MM.1S (cell line): Measurements from ENCODE around the gene CYP27A1.

Experiments used
- DNase-seq: peaks from one replicate; pipeline ENCODE4 v3.0.0-alpha.2; 2015
- H2AFZ ChIP-seq: fragments of 300-600 bp; sonication (generic); 2 replicates; pipeline ENCODE4 v1.6.0; 2016; ENCODE audit warnings: antibody characterized with exemption, low read length
- H3F3A ChIP-seq: fragments of 300-600 bp; sonication (generic); 2 replicates; pipeline ENCODE4 v1.6.1; 2016; ENCODE audit warnings: mild to moderate bottlenecking, antibody characterized with exemption, low read length, moderate library complexity, mixed read lengths; ENCODE audit not compliant: insufficient read depth
- H3K27ac ChIP-seq: fragments of 300-600 bp; sonication (generic); 2 replicates; pipeline ENCODE4 v1.5.1; 2016; ENCODE audit warnings: mild to moderate bottlenecking, low read length
- H3K27me3 ChIP-seq: fragments of 300-600 bp; sonication (generic); replicated peaks from 2 replicates; pipeline ENCODE4 v1.6.0; 2016; ENCODE audit warnings: low read length; ENCODE audit not compliant: insufficient read depth
- H3K36me3 ChIP-seq: fragments of 300-600 bp; sonication (generic); replicated peaks from 2 replicates; pipeline ENCODE4 v1.6.1; 2016; ENCODE audit warnings: mild to moderate bottlenecking, low read length, mixed read lengths; ENCODE audit not compliant: insufficient read depth
- H3K4me1 ChIP-seq: fragments of 300-600 bp; sonication (generic); 2 replicates; pipeline ENCODE4 v1.6.1; 2016; ENCODE audit warnings: low read length, mixed read lengths
- H3K4me2 ChIP-seq: fragments of 300-600 bp; sonication (generic); 2 replicates; pipeline ENCODE4 v1.6.0; 2016; ENCODE audit warnings: low read depth, low read length
- H3K4me3 ChIP-seq: fragments of 300-600 bp; sonication (generic); 2 replicates; pipeline ENCODE4 v1.5.1; 2016; ENCODE audit warnings: low read length, mixed read lengths
- H3K79me2 ChIP-seq: fragments of 300-600 bp; sonication (generic); 2 replicates; pipeline ENCODE4 v1.6.1; 2016; ENCODE audit warnings: mixed run types, low read length, mixed read lengths
- H3K9ac ChIP-seq: fragments of 300-600 bp; sonication (generic); 2 replicates; pipeline ENCODE4 v1.6.1; 2016; ENCODE audit warnings: low read length, mixed read lengths
- H3K9me2 ChIP-seq: fragments of 300-600 bp; sonication (generic); replicated peaks from 2 replicates; pipeline ENCODE4 v1.6.1; 2016; ENCODE audit warnings: mild to moderate bottlenecking, low read length, mixed read lengths; ENCODE audit not compliant: insufficient read depth
- H3K9me3 ChIP-seq: fragments of 300-600 bp; sonication (generic); replicated peaks from 2 replicates; pipeline ENCODE4 v1.6.1; 2016; ENCODE audit warnings: mild to moderate bottlenecking, low read length, mixed read lengths; ENCODE audit not compliant: insufficient read depth
- H4K20me1 ChIP-seq: fragments of 300-600 bp; sonication (generic); 2 replicates; pipeline ENCODE4 v1.6.1; 2016; ENCODE audit warnings: mild to moderate bottlenecking, low read length, moderate library complexity, mixed read lengths; ENCODE audit not compliant: insufficient read depth
- EZH2 ChIP-seq: fragments of 300-600 bp; sonication (generic); optimal IDR thresholded peaks from 2 replicates; pipeline ENCODE3; 2017; ENCODE audit warnings: low read depth, mild to moderate bottlenecking, antibody characterized with exemption, low read length, mixed read lengths
- EZH2phosphoT487 ChIP-seq: fragments of 300-600 bp; sonication (generic); IDR thresholded peaks from 2 replicates; pipeline ENCODE4 v1.6.1; 2018; ENCODE audit warnings: antibody characterized with exemption, low read length
- TF ChIP-seq, protein P1 (sequence below): fragments of 300-600 bp; sonication (generic); IDR thresholded peaks from 2 replicates; pipeline ENCODE4 v1.5.1; 2016; ENCODE audit warnings: antibody characterized with exemption, low read length, mixed read lengths

CYP27A1 gene

GRCh38 chr2:218805627-218806026 is 23.7 kb downstream of the CYP27A1 start:
- Histone ChIP-seq H3K27ac (no peak overlapping the region), H3K4me1 (no peaks in the 10 kb centered on the region), H3K9me3 (no peaks in the 10 kb centered on the region), H3K9ac (no peak overlapping the region), H3K4me2 (no peak overlapping the region), H3K9me2 (no peaks in the 10 kb centered on the region), H3K36me3 (no peaks in the 10 kb centered on the region), H3K79me2 (no peaks in the 10 kb centered on the region), H4K20me1 (no peaks in the 10 kb centered on the region), H2AFZ (no peak overlapping the region), H3K27me3 (no peaks in the 10 kb centered on the region), H3K4me3 (no peak overlapping the region), H3F3A (no peaks in the 10 kb centered on the region)
- no peak for DNase-seq
- no peak for TF ChIP-seq EZH2
- no peak for TF ChIP-seq EZH2phosphoT487
- TF ChIP-seq, protein P1, sequence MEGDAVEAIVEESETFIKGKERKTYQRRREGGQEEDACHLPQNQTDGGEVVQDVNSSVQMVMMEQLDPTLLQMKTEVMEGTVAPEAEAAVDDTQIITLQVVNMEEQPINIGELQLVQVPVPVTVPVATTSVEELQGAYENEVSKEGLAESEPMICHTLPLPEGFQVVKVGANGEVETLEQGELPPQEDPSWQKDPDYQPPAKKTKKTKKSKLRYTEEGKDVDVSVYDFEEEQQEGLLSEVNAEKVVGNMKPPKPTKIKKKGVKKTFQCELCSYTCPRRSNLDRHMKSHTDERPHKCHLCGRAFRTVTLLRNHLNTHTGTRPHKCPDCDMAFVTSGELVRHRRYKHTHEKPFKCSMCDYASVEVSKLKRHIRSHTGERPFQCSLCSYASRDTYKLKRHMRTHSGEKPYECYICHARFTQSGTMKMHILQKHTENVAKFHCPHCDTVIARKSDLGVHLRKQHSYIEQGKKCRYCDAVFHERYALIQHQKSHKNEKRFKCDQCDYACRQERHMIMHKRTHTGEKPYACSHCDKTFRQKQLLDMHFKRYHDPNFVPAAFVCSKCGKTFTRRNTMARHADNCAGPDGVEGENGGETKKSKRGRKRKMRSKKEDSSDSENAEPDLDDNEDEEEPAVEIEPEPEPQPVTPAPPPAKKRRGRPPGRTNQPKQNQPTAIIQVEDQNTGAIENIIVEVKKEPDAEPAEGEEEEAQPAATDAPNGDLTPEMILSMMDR = no peak

DNA sequence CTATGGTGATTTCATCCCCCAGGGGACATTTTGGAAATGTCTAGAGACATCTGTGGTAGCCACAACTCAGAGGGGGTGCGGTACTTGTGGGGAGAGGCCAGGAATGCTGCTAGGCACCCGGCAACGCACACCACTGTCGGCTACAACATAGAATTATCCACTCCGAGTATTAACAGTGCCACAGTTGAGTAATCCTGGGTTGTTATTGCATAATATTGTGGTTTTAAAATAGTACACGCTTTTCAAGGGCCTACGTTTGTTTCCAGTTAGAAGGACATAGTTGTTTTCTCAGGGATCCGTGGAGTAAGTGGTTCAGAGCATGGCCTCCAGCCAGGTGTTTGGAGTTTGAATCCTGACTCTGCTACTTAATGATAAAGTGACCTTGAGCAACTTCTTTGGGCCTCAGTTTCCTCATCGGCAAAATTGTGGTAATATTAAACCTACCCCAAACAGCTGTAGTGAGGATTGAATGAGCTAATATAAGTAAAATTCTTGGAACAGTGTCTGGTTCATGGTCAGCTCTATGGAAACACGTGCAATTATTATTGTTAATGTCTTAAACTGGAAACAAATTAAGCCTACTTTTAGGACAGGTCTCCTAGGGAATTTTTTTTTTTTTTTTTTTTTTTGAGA is 24.5 kb downstream of the CYP27A1 start:
- H3K79me2 ChIP-seq = no peaks in the 10 kb centered on the region
- no peaks in the 10 kb centered on the region for H3K27me3 ChIP-seq
- no peaks in the 10 kb centered on the region for H4K20me1 ChIP-seq
- H3K9me2 ChIP-seq = no peaks in the 10 kb centered on the region
- no peaks in the 10 kb centered on the region for H3K4me1 ChIP-seq
- no peak overlapping the region for H3K4me2 ChIP-seq
- no peaks in the 10 kb centered on the region for H3F3A ChIP-seq
- no peak overlapping the region for H3K9ac ChIP-seq
- no peak for DNase-seq
- no peaks in the 10 kb centered on the region for H3K36me3 ChIP-seq
- H3K27ac ChIP-seq = no peak overlapping the region
- H2AFZ ChIP-seq = no peak overlapping the region
- TF ChIP-seq EZH2 (no peak), EZH2phosphoT487 (no peak)
- TF ChIP-seq, protein P1 = no peak
- no peaks in the 10 kb centered on the region for H3K9me3 ChIP-seq
- no peak overlapping the region for H3K4me3 ChIP-seq

- H3K9ac ChIP-seq = no peak overlapping the region
- no peak overlapping the region for H3K4me2 ChIP-seq
- H3F3A ChIP-seq = no peaks in the 10 kb centered on the region
- H2AFZ ChIP-seq = no peak overlapping the region
- no peak overlapping the region for H3K4me3 ChIP-seq
- DNase-seq = no peak
- no peaks in the 10 kb centered on the region for H3K36me3 ChIP-seq
- H3K27ac ChIP-seq = no peak overlapping the region
- H3K27me3 ChIP-seq = no peaks in the 10 kb centered on the region
- H3K9me3 ChIP-seq = no peaks in the 10 kb centered on the region
- no peaks in the 10 kb centered on the region for H3K79me2 ChIP-seq
- H4K20me1 ChIP-seq = no peaks in the 10 kb centered on the region
- no peaks in the 10 kb centered on the region for H3K4me1 ChIP-seq
- H3K9me2 ChIP-seq = no peaks in the 10 kb centered on the region
- TF ChIP-seq EZH2phosphoT487 (no peak), EZH2 (no peak)
- TF ChIP-seq, protein P1 = no peak
Measured at GRCh38 chr2:218807626-218808025, 25.7 kb downstream of the CYP27A1 start.
